Activated T-helper 9 cell treated with anti-CD3 and anti-CD28 coated beads, Interleukin-2, amount 50 U/mL, for 16 hours (primary cell): Measurements from ENCODE around the gene HEATR5B.
"Not testable (repeated sequence)": the region's sequence is repeated elsewhere in the genome, so short reads cannot be mapped to it uniquely, and the experiment has no call there.

Source experiments
- DNase-seq: peaks from one replicate; pipeline ENCODE4 v3.0.0-alpha.2; 2020; ENCODE audit warnings: low read depth

Gene HEATR5B

GRCh38 chr2:36979007-36979406, 105.2 kb downstream of the HEATR5B start:
- DNase-seq = not testable (repeated sequence)

DNA sequence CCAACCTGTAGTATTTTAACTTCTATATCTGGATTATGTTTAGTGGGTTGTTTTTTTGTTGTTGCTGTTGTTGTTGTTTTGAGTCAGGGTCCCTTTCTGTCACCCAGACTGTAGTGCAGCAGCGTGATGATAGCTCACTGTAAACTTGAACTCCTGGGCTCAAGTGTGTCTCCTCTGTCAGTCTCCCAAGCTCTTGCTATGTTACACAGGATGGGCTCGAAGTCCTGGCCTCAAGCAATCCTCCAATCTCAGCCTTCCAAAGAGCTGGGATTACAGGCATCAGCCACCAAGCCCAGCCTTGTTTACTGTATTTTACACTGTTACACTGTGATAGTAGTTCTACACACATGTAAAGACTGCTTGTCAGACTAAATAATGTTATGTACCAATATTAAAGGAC, 108.1 kb downstream of the HEATR5B start:
- DNase-seq = no peak

DNA sequence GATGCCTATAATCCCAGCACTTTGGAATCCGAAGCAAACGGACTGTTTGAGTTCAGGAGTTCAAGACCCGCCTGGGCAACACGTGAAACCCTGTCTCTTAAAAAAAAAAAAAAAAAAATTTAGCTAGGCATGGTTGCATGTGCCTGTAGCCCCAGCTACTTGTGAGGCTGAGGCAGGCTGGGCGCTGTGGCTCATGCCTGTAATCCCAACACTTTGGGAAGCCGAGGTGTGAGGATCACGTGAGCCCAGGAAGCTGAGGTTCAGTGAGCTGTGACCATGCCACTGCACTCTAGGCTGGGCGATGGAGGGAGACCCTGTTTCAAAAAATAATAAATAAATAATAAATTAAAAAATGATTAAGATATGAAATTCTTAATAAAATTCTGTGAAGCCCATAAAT, 108.9 kb downstream of the HEATR5B start:
- DNase-seq = no peak

GRCh38 chr2:36973320-36973719, 110.9 kb downstream of the HEATR5B start:
- no peak for DNase-seq

DNA sequence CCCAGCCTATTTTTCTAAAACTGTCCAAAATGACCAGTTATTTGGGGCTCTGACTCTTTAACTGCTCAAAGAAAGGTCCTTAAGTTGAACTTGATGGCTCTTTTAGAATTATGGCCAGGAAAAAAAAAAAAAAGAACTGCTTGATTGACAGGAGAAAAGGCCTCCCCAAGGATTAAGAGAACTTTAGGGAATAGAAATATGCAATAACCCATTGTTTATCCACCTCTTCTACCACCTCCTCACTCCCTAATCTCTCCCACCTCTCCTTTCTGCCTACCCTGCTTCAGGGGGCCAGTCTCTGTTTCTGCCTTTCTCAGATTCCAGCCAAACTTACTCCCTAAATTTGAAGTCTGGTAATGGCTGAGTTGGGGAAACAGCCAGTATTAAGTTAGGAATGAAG, 112.2 kb downstream of the HEATR5B start:
- no peak for DNase-seq

GRCh38 chr2:36967236-36967876, 116.8 kb downstream of the HEATR5B start:
- no peak for DNase-seq

DNA sequence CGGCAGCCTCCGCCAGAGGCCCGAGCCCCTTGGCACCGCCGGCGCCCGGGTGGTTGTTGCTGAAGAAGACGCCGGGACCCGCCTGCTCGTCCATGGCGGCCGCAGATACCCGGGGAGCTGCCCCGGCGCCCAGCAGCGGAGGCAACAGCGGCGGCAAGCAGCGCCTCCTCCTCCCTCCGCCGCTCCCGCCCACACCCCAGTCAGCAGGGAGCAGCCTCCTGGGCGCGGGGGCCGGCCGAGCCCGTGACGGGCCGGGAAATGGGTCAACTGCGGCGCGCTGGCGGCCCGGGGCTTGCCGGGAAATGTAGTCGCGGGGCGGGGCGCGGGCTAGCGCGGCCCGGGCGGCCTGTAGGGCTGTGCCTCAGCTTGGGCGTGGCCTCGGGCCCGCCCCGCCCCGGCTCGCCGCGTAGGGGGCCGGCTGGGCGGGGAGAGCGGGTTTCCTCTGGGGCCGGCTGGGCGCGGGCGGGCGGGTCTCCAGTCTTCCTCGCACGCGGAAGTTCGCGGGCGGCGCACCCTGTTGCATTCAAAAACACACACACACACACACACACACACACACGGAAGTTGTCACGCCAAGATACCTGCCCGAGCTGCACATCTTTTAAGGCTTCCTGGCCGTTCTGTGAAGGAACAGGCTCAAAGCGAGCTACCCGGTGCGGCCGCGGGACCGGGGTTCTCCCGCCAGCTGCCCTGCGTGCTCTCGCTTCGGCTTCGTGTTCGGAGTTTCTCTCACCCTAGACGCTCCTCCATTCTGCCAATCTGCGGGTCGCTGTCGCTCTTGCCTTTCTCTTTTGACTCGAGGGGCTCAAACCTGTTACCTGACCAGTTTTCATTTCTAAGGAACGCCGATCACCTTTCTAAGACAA, 117.6 kb downstream of the HEATR5B start, which contains the start of gene STRN:
Gene STRN, minus strand, starts transcription at position 167 of the 866 bp plus-strand sequence. Its CDS starts 73 bp downstream, at position 94.
- DNase-seq = peak; percentile 98

DNA sequence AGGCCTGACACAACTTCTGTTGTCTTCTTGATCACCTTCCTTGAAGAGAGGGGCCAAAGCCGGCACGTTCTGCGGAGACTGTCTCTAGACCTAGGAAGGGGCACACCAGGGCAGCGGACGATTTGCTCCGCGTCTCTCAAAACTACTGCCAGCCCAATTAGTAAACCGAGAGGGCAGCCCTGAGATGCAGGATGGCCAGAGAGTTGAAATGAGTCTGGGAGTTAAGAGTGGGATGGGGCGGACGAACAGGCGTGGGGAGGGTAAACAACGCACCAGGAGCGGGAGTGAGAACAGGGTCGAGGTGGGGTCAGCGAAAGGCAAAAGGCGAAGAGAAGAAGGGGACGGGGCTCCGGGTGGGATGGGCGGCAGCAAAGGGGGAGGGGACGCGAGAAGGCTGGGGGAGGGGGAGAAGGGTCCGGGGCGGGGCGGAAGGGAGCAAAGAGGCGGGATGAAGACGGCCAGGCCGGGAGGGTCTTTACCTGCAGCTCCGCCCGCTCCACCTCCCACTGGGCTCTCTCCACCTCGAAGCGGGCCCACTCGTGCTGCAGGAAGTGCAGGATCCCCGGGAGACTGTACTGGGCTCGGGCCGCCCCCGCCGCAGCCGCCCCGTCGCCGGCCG, 118.3 kb downstream of the HEATR5B start:
- DNase-seq = no peak

DNA sequence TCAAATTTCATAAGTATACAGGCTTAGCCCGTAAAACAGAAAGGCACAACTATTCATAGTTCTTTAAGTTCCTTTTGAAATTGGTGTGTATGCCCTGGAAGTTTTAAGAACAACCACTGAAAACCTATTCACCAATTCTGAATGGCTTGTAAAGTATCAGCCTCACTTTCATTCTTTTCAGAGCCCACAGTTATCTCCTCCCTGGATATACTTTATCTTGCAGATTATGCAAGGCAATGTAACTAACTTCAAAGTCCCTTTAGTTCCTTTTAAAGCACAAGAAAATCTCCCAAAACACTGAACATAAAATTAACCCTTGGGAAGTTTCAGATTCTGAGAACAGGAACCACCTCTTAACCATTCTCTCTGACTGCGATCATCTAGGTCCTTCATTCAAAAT, 119.0 kb downstream of the HEATR5B start:
- DNase-seq = no peak

- DNase-seq = no peak
Measured at GRCh38 chr2:36964496-36965058, 119.6 kb downstream of the HEATR5B start.

GRCh38 chr2:36963734-36964133, 120.4 kb downstream of the HEATR5B start:
- no peak for DNase-seq

GRCh38 chr2:36963106-36963505, 121.1 kb downstream of the HEATR5B start:
- no peak for DNase-seq

GRCh38 chr2:36960773-36961172, 123.4 kb downstream of the HEATR5B start:
- no peak for DNase-seq

DNA sequence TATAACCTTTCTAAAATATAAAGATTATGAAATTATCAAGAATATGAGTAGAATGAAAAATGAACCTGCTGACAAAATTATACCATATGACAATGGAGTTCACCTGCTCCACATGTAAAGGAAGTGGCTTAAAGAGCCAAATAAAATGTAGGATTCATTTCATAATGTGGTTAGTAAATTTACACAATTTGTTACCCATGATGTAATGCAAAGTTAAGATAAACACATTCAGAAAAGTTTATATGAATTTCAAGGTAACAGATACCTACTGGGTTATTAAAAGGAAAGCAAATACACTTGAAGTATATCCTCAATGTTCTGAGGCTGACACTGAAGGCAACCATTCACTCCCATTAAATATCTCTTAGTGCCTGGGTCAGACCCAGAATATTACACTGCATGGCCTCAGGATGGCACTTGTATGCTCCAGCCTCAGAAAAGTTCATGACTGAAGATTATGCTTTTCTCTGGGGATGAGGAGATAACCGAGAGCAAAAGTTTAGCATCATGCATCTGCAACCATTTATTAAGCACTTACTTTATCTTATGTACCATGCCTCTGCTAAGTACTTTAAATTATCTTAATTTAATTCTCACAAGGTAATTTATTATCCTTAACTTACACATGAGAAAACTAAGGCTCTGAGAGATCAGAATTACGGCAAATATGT, 124.0 kb downstream of the HEATR5B start:
- DNase-seq = no peak

- no peak for DNase-seq
Measured at GRCh38 chr2:36954977-36955607, 129.1 kb downstream of the HEATR5B start.

- no peak for DNase-seq
Measured at GRCh38 chr2:36952748-36953197, 131.4 kb downstream of the HEATR5B start.

DNA sequence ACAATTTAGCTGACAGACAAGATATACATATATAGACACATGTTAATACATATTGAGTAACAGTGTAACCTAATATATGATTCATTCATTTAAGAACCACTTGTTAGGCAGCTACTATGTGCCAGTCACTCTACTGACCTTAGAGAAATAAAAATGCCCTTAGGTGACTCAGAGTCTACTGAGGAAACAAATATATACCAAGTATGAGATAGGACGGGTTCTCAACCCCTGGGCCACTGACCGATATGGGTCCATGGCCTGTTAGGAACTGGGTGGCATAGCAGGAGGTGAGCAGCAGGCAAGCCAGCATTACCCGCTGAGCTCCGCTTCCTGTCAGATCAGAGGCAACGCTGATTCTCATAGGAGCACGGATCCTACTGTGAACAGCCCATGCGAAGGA, 132.6 kb downstream of the HEATR5B start:
- no peak for DNase-seq

- DNase-seq = no peak
Measured at GRCh38 chr2:36951027-36951518, 133.1 kb downstream of the HEATR5B start.

GRCh38 chr2:36949845-36950244, 134.3 kb downstream of the HEATR5B start:
- DNase-seq = no peak

DNA sequence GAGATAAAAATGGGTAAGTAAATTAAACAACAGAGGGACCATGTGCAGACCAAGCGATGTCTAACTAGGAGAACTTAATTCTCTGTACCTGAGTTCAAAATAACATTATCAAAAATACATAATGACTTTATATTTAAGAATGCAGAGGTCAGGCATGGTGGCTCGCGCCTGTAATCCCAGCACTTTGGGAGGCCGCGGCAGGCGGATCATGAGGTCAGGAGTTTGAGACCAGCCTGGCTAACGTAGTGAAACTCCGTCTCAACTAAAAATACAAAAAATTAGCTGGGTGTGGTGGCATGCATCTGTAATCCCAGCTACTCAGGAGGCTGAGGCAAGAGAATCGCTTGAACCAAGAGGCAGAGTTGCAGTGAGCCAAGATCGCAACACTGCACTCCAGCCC, 138.9 kb downstream of the HEATR5B start:
- not testable (repeated sequence) for DNase-seq

GRCh38 chr2:36941867-36942266, 142.3 kb downstream of the HEATR5B start:
- DNase-seq = no peak
